SKM-1 treated with dmso at 0.1 percent for 144 hours (cell line): Measurements from ENCODE around the gene SNX33.

ENCODE experiments used
- DNase-seq: peaks from one replicate; lab custom pipeline; 2025; ENCODE audit not compliant: unreplicated experiment; lab: John Stamatoyannopoulos, UW

The SNX33 gene

GRCh38 chr15:75640483-75641178, 7.1 kb upstream of the SNX33 start:
- DNase-seq = peak; percentile 64

- no peak for DNase-seq
Observed at GRCh38 chr15:75641179-75641503, 6.6 kb upstream of the SNX33 start.

GRCh38 chr15:75641603-75642002, 6.1 kb upstream of the SNX33 start:
- no peak for DNase-seq

GRCh38 chr15:75644376-75644775, 3.3 kb upstream of the SNX33 start:
- DNase-seq = no peak

- DNase-seq = no peak
Observed at GRCh38 chr15:75646112-75646943, 1.4 kb upstream of the SNX33 start.

GRCh38 chr15:75646944-75647364, 758 bp upstream of the SNX33 start:
- DNase-seq = no peak

GRCh38 chr15:75648156-75649000, 666 bp downstream of the SNX33 start:
- no peak for DNase-seq

- DNase-seq = no peak
Observed at GRCh38 chr15:75649045-75649761, 1.5 kb downstream of the SNX33 start.

GRCh38 chr15:75649848-75650247, 2.1 kb downstream of the SNX33 start:
- no peak for DNase-seq

GRCh38 chr15:75650908-75651809, 3.4 kb downstream of the SNX33 start:
- DNase-seq = no peak

GRCh38 chr15:75651810-75652543, 4.3 kb downstream of the SNX33 start:
- no peak for DNase-seq

- no peak for DNase-seq
Observed at GRCh38 chr15:75653347-75653913, 5.7 kb downstream of the SNX33 start.

- no peak for DNase-seq
Observed at GRCh38 chr15:75654201-75654907, 6.6 kb downstream of the SNX33 start.

GRCh38 chr15:75655931-75656330, 8.2 kb downstream of the SNX33 start:
- no peak for DNase-seq

- no peak for DNase-seq
Observed at GRCh38 chr15:75656331-75656730, 8.6 kb downstream of the SNX33 start.

GRCh38 chr15:75656813-75657212, 9.1 kb downstream of the SNX33 start:
- DNase-seq = no peak

- DNase-seq = no peak
Observed at GRCh38 chr15:75659141-75659771, 11.5 kb downstream of the SNX33 start.
